HG03571 (cell line): ENCODE results near the gene ADAMTS5.

Experiments used
- ATAC-seq: cut with Tn5 transposase; IDR thresholded peaks from one replicate; pipeline ENCODE4 v1.9.1; 2021; ENCODE audit not compliant: unreplicated experiment

ADAMTS5 gene

GRCh38 chr21:26888931-26889330 is 78.0 kb downstream of the ADAMTS5 start:
- ATAC-seq = no peak

GRCh38 chr21:26888256-26888655 is 78.6 kb downstream of the ADAMTS5 start:
- no peak for ATAC-seq

- no peak for ATAC-seq
These were observed 79.6 kb downstream of the ADAMTS5 start for GRCh38 chr21:26887251-26887650.

GRCh38 chr21:26884436-26884835 is 82.5 kb downstream of the ADAMTS5 start:
- no peak for ATAC-seq

GRCh38 chr21:26883768-26884167 is 83.1 kb downstream of the ADAMTS5 start:
- ATAC-seq = no peak

GRCh38 chr21:26881504-26882228 is 85.2 kb downstream of the ADAMTS5 start:
- no peak for ATAC-seq

- ATAC-seq = no peak
These were observed 89.9 kb downstream of the ADAMTS5 start for GRCh38 chr21:26877018-26877417.

- ATAC-seq = no peak
These were observed 92.5 kb downstream of the ADAMTS5 start for GRCh38 chr21:26874347-26874746.
